ENCODE results near the gene NEDD8. TPM values are rescaled to one million over a fixed set of nuclear protein-coding genes. Genes with fewer than 3 reads are reported as not detected.

NEDD8 gene
- total and polyA plus RNA-seq, 2 of the 4 experiments (the other 2 are of a cell fraction), result 167 to 375 TPM

GRCh38 chr14:24192933-24193332 is 39.2 kb downstream of the NEDD8 start:
- BruUV-seq (replicated peaks), result no TSS peak
- no peak overlapping the region for H3K4ac ChIP-seq (ENCODE audit: low read depth, low read length)
- H3K9me3 ChIP-seq (ENCODE audit: control insufficient read depth, insufficient read depth, low read length), result no peaks in the 10 kb centered on the region
- no peak overlapping the region for H2AK9ac ChIP-seq (replicated peaks; ENCODE audit: low read depth, low read length, poor library complexity)
- TF ChIP-seq CHD1 (IDR thresholded peaks at IDR 0.05; ENCODE audit: low read depth, low read length) (no peak), MAFK (IDR thresholded peaks at IDR 0.05; ENCODE audit: low read depth, low read length) (no peak), BHLHE40 (IDR thresholded peaks at IDR 0.05; ENCODE audit: low read depth, low read length) (no peak), FOS (IDR thresholded peaks at IDR 0.05; ENCODE audit: low read depth, low read length) (no peak), RCOR1 (IDR thresholded peaks at IDR 0.05; ENCODE audit: insufficient replicate concordance, low read length) (no peak), SMC3 (IDR thresholded peaks at IDR 0.05; ENCODE audit: low read depth, low read length) (no peak), ELK1 (IDR thresholded peaks at IDR 0.05; ENCODE audit: borderline replicate concordance, low read depth, low read length) (no peak), RAD21 (IDR thresholded peaks at IDR 0.05; ENCODE audit: low read length) (no peak)
- H4K5ac ChIP-seq (ENCODE audit: low read depth, low read length), result no peak overlapping the region
- in situ Hi-C loops (cut with MboI; ENCODE audit: low sequenced_read_pairs) (no loop called here), intact Hi-C loops (cut with micrococcal nuclease) (no loop called here), dilution Hi-C loops (cut with HindIII; ENCODE audit: low sequenced_read_pairs, unreplicated experiment) (no loop called here)
- H3K27me3 ChIP-seq (ENCODE audit: control insufficient read depth, insufficient read depth, low read length), result no peaks in the 10 kb centered on the region
- peaks cover 8% of the 10 kb centered on the region for H3K4me1 ChIP-seq (ENCODE audit: control insufficient read depth, insufficient read depth, low read length)
- H3K36me3 ChIP-seq (ENCODE audit: control insufficient read depth, insufficient read depth, low read length), result peaks cover 21% of the 10 kb centered on the region
- H3K4me3 ChIP-seq (ENCODE audit: insufficient read depth, low read depth, low read length), result no peak overlapping the region
- H2AFZ ChIP-seq (replicated peaks; ENCODE audit: low read length, poor library complexity), result no peak overlapping the region
- H3K18ac ChIP-seq (ENCODE audit: low read depth, low read length), result no peak overlapping the region
- ATAC-seq (ENCODE audit: low read depth), result no peak
- H3K56ac ChIP-seq (ENCODE audit: extremely low read depth, insufficient read depth, low read length), result no peak overlapping the region
- H4K91ac ChIP-seq (ENCODE audit: insufficient read depth, low read depth, low read length), result no peak overlapping the region
- no peak overlapping the region for H2BK5ac ChIP-seq (ENCODE audit: low read depth, low read length, poor library complexity, severe bottlenecking)
- no peaks in the 10 kb centered on the region for H4K20me1 ChIP-seq (ENCODE audit: insufficient read depth, low read length)
- no peak overlapping the region for H3K9ac ChIP-seq (ENCODE audit: low read depth, low read length)
- POLR2A ChIA-PET (ENCODE audit: unreplicated experiment), result no interaction called here
- H2BK120ac ChIP-seq (ENCODE audit: low read depth, low read length), result no peak overlapping the region
- H3K79me1 ChIP-seq (ENCODE audit: low read depth in 1 of 2, low read length in 2 of 2), result peaks cover 34 to 68% of the 10 kb centered on the region in 2 experiments
- no peak overlapping the region for H3K27ac ChIP-seq (ENCODE audit: insufficient read depth, low read length)
- peaks cover 12% of the 10 kb centered on the region; the same call in 1 of the 2 replicates for H3K9me1 ChIP-seq (ENCODE audit: insufficient read depth, low read length)
- no peak overlapping the region for H4K8ac ChIP-seq (ENCODE audit: low read depth in 2 of 2, low read length in 2 of 2)
- CTCF ChIA-PET, result no interaction called here
- H2AK5ac ChIP-seq (ENCODE audit: low read depth, low read length), result no peak overlapping the region
- no peak overlapping the region for H2BK20ac ChIP-seq (ENCODE audit: low read depth, low read length)
- no peak overlapping the region for H3K14ac ChIP-seq (replicated peaks; ENCODE audit: low read depth, low read length)
- no peak overlapping the region for H3K4me2 ChIP-seq (ENCODE audit: low read depth, low read length)
- H2BK15ac ChIP-seq (ENCODE audit: low read depth, low read length), result no peak overlapping the region
- 100% methylated on average over 5 of the region's 15 CpGs; no CpG with 5 or more reads in 1 of the 2 experiments for whole genome bisulfite sequencing, 2 experiments (ENCODE audit: extremely low coverage in 2 of 2, insufficient read length in 1 of 2)
- DNase-seq, result no peak
- no peak overlapping the region for H3K23ac ChIP-seq (ENCODE audit: low read depth, low read length)

All from IMR-90 (cell line).